Hematopoietic multipotent progenitor cell treated with erythropoietin and hydrocortisone succinate and interleukin-3 and kit ligand, for 4 days (in vitro differentiated cells): ENCODE measurements around the gene CLDN4.
"Not testable (repeated sequence)": the region's sequence is repeated elsewhere in the genome, so short reads cannot be mapped to it uniquely, and the experiment has no call there.

Source experiments
- DNase-seq: peaks from one replicate; pipeline ENCODE4 v3.0.0-alpha.2; 2015

Gene CLDN4

GRCh38 chr7:73823873-73824592 is 6.8 kb upstream of the CLDN4 start:
- DNase-seq = no peak

- no peak for DNase-seq
These were observed 5.8 kb upstream of the CLDN4 start for GRCh38 chr7:73824986-73825385.

GRCh38 chr7:73827567-73828106 is 3.2 kb upstream of the CLDN4 start:
- DNase-seq = peak; percentile 72

GRCh38 chr7:73828107-73828803 is 2.5 kb upstream of the CLDN4 start:
- DNase-seq = peak; percentile 77

GRCh38 chr7:73828972-73829371 is 1.8 kb upstream of the CLDN4 start:
- no peak for DNase-seq

GRCh38 chr7:73829505-73829904 is 1.3 kb upstream of the CLDN4 start:
- no peak for DNase-seq

GRCh38 chr7:73829921-73830680 is 695 bp upstream of the CLDN4 start:
- DNase-seq = no peak

GRCh38 chr7:73831584-73831833 is 713 bp downstream of the CLDN4 start:
- DNase-seq = no peak

GRCh38 chr7:73831834-73832651 is 1.2 kb downstream of the CLDN4 start:
- no peak for DNase-seq

- no peak for DNase-seq
These were observed 2.0 kb downstream of the CLDN4 start for GRCh38 chr7:73832806-73833205.

GRCh38 chr7:73833251-73833919 is 2.6 kb downstream of the CLDN4 start:
- DNase-seq = no peak

- DNase-seq = no peak
These were observed 3.9 kb downstream of the CLDN4 start for GRCh38 chr7:73834626-73835191.

GRCh38 chr7:73837167-73837566 is 6.4 kb downstream of the CLDN4 start:
- DNase-seq = not testable (repeated sequence)

GRCh38 chr7:73838642-73839041 is 7.8 kb downstream of the CLDN4 start:
- no peak for DNase-seq

GRCh38 chr7:73839290-73839689 is 8.5 kb downstream of the CLDN4 start:
- DNase-seq = no peak

- peak; percentile 32 for DNase-seq
These were observed 9.2 kb downstream of the CLDN4 start for GRCh38 chr7:73839743-73840714.

- DNase-seq = no peak
These were observed 10.1 kb downstream of the CLDN4 start for GRCh38 chr7:73840715-73841379.

GRCh38 chr7:73841689-73842066 is 10.9 kb downstream of the CLDN4 start:
- no peak for DNase-seq

GRCh38 chr7:73842067-73842976 is 11.5 kb downstream of the CLDN4 start, which contains the start of gene METTL27:
TSS of gene METTL27 (minus strand) at chr7:73842516. CDS start at chr7:73842140, 376 bp downstream.
- DNase-seq = peak; percentile 98
